Calu3 (cell line): ENCODE data around the gene ZC3H12C. TPM values are rescaled to one million over a fixed set of nuclear protein-coding genes. Genes with fewer than 3 reads are reported as not detected.
"Not testable (repeated sequence)": the region's sequence is repeated elsewhere in the genome, so short reads cannot be mapped to it uniquely, and the experiment has no call there.

Experiments used
- BruUV-seq: library from RNA; stranded (reverse); fragments of 400-500 nt; replicated peaks from 2 replicates; lab custom pipeline; 2021; lab: Mats Ljungman, UMichigan
- CTCF ChIA-PET: fragments of 300-600 bp; sonication (Branson Sonifier 250); formaldehyde crosslinking; loops from one replicate; lab custom pipeline; 2022; ENCODE audit warnings: antibody characterized with exemption; lab: Charles Lee
- DNase-seq: peaks from one replicate; pipeline ENCODE4 v3.0.0; 2022
- H3K27ac Mint-ChIP-seq: one replicate; pipeline ENCODE4 v1.8.0; 2022; ENCODE audit warnings: mixed read lengths; ENCODE audit not compliant: unreplicated experiment
- H3K27me3 Mint-ChIP-seq: one replicate; pipeline ENCODE4 v1.8.0; 2022; ENCODE audit warnings: mixed read lengths; ENCODE audit not compliant: unreplicated experiment
- H3K36me3 Mint-ChIP-seq: one replicate; pipeline ENCODE4 v1.8.0; 2022; ENCODE audit warnings: mild to moderate bottlenecking, moderate library complexity, mixed read lengths; ENCODE audit not compliant: insufficient read depth, unreplicated experiment
- H3K4me1 Mint-ChIP-seq: one replicate; pipeline ENCODE4 v1.8.0; 2022; ENCODE audit warnings: mild to moderate bottlenecking, low read depth, mixed read lengths; ENCODE audit not compliant: unreplicated experiment
- H3K4me3 Mint-ChIP-seq: one replicate; pipeline ENCODE4 v1.8.0; 2022; ENCODE audit warnings: mild to moderate bottlenecking, low read depth, moderate library complexity, mixed read lengths; ENCODE audit not compliant: unreplicated experiment
- H3K9me3 Mint-ChIP-seq: one replicate; pipeline ENCODE4 v1.8.0; 2022; ENCODE audit warnings: low read depth, mixed read lengths; ENCODE audit not compliant: unreplicated experiment
- CTCF ChIP-seq: fragments of 200-600 bp; IDR thresholded peaks from one replicate; pipeline ENCODE4 v1.8.0; 2022; ENCODE audit warnings: antibody characterized with exemption; ENCODE audit not compliant: unreplicated experiment
- intact Hi-C: fragments of 100-400 bp; cut with micrococcal nuclease; formaldehyde crosslinking; loops from one replicate; pipeline ENCODE4 v1.10.0; 2022; ENCODE audit not compliant: unreplicated experiment
- total RNA-seq: library from RNA; stranded (reverse); gene quantifications from 2 replicates; pipeline ENCODE4 v1.2.3, GENCODE V29; 2022

The ZC3H12C gene
- total RNA-seq, 1 experiment from 2014 or later: 14.1 TPM

DNA sequence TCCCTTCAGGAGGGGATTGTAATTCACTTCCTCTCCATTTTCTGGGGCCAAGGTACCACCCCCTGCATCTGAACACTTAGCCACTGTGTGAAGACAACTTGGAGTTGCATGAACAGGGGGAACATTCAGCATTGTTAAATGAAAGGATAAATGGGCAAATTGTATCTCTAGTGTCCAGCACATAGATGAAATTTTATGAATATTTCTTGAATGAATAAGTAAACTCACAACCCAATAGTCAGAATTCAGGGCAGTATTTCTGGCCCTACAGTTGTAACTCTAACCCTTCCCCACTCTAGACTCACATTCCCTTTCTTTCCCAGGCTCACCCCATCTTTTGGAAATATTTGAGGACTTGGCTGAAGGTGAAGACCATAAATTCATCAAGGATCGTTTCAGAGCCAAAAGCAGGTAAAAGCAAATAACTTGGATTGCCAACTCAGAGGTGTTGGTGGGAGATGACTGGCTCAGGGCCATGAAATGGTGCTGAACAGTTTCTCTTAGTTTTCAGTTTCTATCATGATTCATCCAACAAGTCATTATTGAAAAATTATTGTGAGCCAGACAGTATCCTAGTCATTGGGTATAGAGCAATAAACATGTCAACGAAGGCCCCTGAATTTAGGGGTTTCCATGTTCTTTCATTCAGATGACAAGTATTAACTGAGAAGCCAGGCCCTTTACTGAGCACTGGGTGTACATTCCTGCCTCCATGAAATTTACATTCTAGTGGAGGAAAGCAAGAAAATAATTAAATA is 33.3 kb upstream of the ZC3H12C start:
- H3K36me3 Mint-ChIP-seq: no peaks in the 10 kb centered on the region
- no peak for DNase-seq
- H3K4me1 Mint-ChIP-seq: peaks cover 8% of the 10 kb centered on the region
- BruUV-seq: no TSS peak
- no peaks in the 10 kb centered on the region for H3K27me3 Mint-ChIP-seq
- intact Hi-C loops: no loop called here
- H3K27ac Mint-ChIP-seq: no peak overlapping the region
- H3K9me3 Mint-ChIP-seq: no peaks in the 10 kb centered on the region
- no peak for TF ChIP-seq CTCF
- H3K4me3 Mint-ChIP-seq: no peak overlapping the region
- CTCF ChIA-PET: no interaction called here

GRCh38 chr11:110061296-110061695 is 31.9 kb upstream of the ZC3H12C start:
- peaks cover 8% of the 10 kb centered on the region for H3K4me1 Mint-ChIP-seq
- no peaks in the 10 kb centered on the region for H3K36me3 Mint-ChIP-seq
- H3K9me3 Mint-ChIP-seq: no peaks in the 10 kb centered on the region
- DNase-seq: no peak
- TF ChIP-seq CTCF: no peak
- H3K4me3 Mint-ChIP-seq: no peak overlapping the region
- no TSS peak for BruUV-seq
- H3K27ac Mint-ChIP-seq: no peak overlapping the region
- CTCF ChIA-PET: no interaction called here
- no peaks in the 10 kb centered on the region for H3K27me3 Mint-ChIP-seq
- intact Hi-C loops: no loop called here

DNA sequence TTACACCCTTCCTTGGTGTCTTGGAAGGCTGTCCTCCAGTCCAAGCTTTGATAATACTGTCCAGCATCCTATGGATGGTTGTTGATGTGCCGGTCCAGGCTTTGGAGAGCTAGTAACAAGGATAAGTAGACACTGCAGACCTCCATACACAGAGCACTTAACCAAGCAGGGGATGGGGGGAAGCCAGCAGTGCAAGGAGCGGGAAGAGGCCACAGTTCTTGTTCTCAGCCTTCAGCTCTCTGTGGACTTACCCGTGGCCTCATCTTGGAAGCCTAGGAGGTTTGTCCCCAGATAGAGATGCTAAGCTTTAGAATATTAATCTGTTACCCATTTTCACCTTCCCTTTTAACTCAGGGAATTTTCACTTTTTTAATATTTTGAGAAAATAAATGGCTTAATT is 30.9 kb upstream of the ZC3H12C start:
- H3K36me3 Mint-ChIP-seq: no peaks in the 10 kb centered on the region
- H3K4me1 Mint-ChIP-seq: peaks cover 8% of the 10 kb centered on the region
- DNase-seq: no peak
- BruUV-seq: no TSS peak
- no peak overlapping the region for H3K4me3 Mint-ChIP-seq
- no peak for TF ChIP-seq CTCF
- no peaks in the 10 kb centered on the region for H3K9me3 Mint-ChIP-seq
- intact Hi-C loops: no loop called here
- no peaks in the 10 kb centered on the region for H3K27me3 Mint-ChIP-seq
- CTCF ChIA-PET: no interaction called here
- H3K27ac Mint-ChIP-seq: no peak overlapping the region

DNA sequence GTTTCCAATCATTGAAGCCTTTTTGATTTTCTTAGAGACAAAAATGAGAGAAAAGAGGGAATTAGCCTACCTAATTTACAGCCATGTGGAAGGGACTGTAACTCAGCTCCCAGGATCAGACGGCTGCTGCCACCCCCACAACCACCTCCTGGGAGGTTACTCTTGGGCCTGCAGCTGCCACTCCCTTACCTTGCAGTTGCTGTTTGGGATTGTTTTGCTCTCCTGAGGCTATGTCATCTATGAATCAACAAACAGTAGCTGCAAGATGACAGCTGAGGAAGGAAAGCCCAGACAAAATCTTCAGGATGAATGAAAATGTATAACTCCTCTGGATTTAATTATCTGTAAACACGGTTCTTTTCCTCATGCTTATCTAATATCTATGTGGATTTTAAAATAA is 28.0 kb upstream of the ZC3H12C start:
- Mint-ChIP-seq H3K36me3 (no peaks in the 10 kb centered on the region), H3K4me1 (peaks cover 14% of the 10 kb centered on the region), H3K27me3 (no peaks in the 10 kb centered on the region), H3K9me3 (no peaks in the 10 kb centered on the region), H3K27ac (no peak overlapping the region), H3K4me3 (no peak overlapping the region)
- CTCF ChIA-PET: no interaction called here
- intact Hi-C loops: no loop called here
- TF ChIP-seq CTCF: no peak
- no TSS peak for BruUV-seq
- no peak for DNase-seq

- peaks cover 32% of the 10 kb centered on the region for H3K4me1 Mint-ChIP-seq
- intact Hi-C loops, CTCF ChIA-PET, H3K36me3 Mint-ChIP-seq, H3K9me3 Mint-ChIP-seq, H3K27me3 Mint-ChIP-seq, DNase-seq, BruUV-seq, H3K4me3 Mint-ChIP-seq, H3K27ac Mint-ChIP-seq: not testable (repeated sequence)
Measured at GRCh38 chr11:110068001-110068400, 25.2 kb upstream of the ZC3H12C start.
